Keratinocyte (primary cell): ENCODE results near the gene CAMKMT. TPM values are rescaled to one million over a fixed set of nuclear protein-coding genes. Genes with fewer than 3 reads are reported as not detected.

Experiments
- DNase-seq: peaks from one replicate; pipeline ENCODE4 v3.0.0-alpha.2; 2011; ENCODE audit warnings: low read depth, missing footprints, low spot score
- FAIRE-seq: peaks from 2 replicates; lab custom pipeline; 2011; peaks lifted over from hg19 to GRCh38; lab: Jason Lieb, UNC
- H2AFZ ChIP-seq: 2 replicates; pipeline ENCODE4 v1.6.0; 2012; ENCODE audit warnings: low read length, control low read depth, inconsistent platforms; ENCODE audit not compliant: control insufficient read depth
- H3K27ac ChIP-seq: 2 replicates; pipeline ENCODE4 v1.5.1; 2011; ENCODE audit warnings: low read length; ENCODE audit not compliant: control insufficient read depth, insufficient read depth
- H3K27me3 ChIP-seq: 3 replicates; pipeline ENCODE4 v1.6.0; 2011; ENCODE audit warnings: low read length; ENCODE audit not compliant: control insufficient read depth, insufficient read depth; ENCODE audit errors: extremely low read depth
- H3K36me3 ChIP-seq, 2 experiments: 2 replicates in 1 of 2; 3 replicates in 1 of 2; pipeline ENCODE4 v1.5.1; 2011; ENCODE audit warnings: low read length in 2 of 2, mild to moderate bottlenecking in 1 of 2; ENCODE audit not compliant: control insufficient read depth in 2 of 2, insufficient read depth in 2 of 2; ENCODE audit errors: extremely low read depth in 1 of 2
- H3K4me1 ChIP-seq: 3 replicates; pipeline ENCODE4 v1.5.1; 2011; ENCODE audit warnings: low read length; ENCODE audit not compliant: control insufficient read depth, insufficient read depth; ENCODE audit errors: extremely low read depth
- H3K4me2 ChIP-seq: 3 replicates; pipeline ENCODE4 v1.6.0; 2011; ENCODE audit warnings: low read depth, low read length; ENCODE audit not compliant: control insufficient read depth, insufficient read depth; ENCODE audit errors: extremely low read depth
- H3K4me3 ChIP-seq, 3 experiments: fragments of 200-600 bp in 1 of 3; sonication (generic) in 1 of 3; 2 replicates in 2 of 3; 3 replicates in 1 of 3; pipeline ENCODE4 v1.5.1; 2011 to 2016; ENCODE audit warnings: low read length in 3 of 3, mild to moderate bottlenecking in 3 of 3, control low read depth in 2 of 3, inconsistent platforms in 1 of 3, low read depth in 1 of 3, mixed read lengths in 1 of 3, mixed run types in 1 of 3, moderate library complexity in 1 of 3; ENCODE audit not compliant: control insufficient read depth in 2 of 3, insufficient read depth in 2 of 3; ENCODE audit errors: extremely low read depth in 1 of 3
- H3K79me2 ChIP-seq: 2 replicates; pipeline ENCODE4 v1.6.0; 2012; ENCODE audit warnings: low read length; ENCODE audit not compliant: control insufficient read depth, insufficient read depth
- H3K9ac ChIP-seq: 3 replicates; pipeline ENCODE4 v1.6.0; 2011; ENCODE audit warnings: low read length; ENCODE audit not compliant: control insufficient read depth, insufficient read depth; ENCODE audit errors: extremely low read depth
- H3K9me1 ChIP-seq: 3 replicates; pipeline ENCODE4 v1.6.0; 2011; ENCODE audit warnings: low read length; ENCODE audit not compliant: control insufficient read depth, insufficient read depth; ENCODE audit errors: extremely low read depth
- H3K9me3 ChIP-seq: 2 replicates; pipeline ENCODE4 v1.5.1; 2012; ENCODE audit warnings: low read depth, low read length; ENCODE audit not compliant: control insufficient read depth
- H4K20me1 ChIP-seq: 3 replicates; pipeline ENCODE4 v1.6.0; 2011; ENCODE audit warnings: low read length; ENCODE audit not compliant: control insufficient read depth, insufficient read depth; ENCODE audit errors: extremely low read depth
- EZH2 ChIP-seq: IDR thresholded peaks from one replicate; pipeline ENCODE4 v1.6.1; 2012; ENCODE audit warnings: inconsistent platforms, mild to moderate bottlenecking, low read length, moderate library complexity
- dilution Hi-C: fragments of 300-500 bp; cut with MboI; formaldehyde crosslinking; loops from one replicate; pipeline ENCODE4 v1.7.0; 2020; ENCODE audit warnings: low sequenced_read_pairs; ENCODE audit not compliant: extremely low pct_ligation_motif_present
- polyA plus RNA-seq, 5 experiments: library from polyadenylated mRNA; depleted of rRNA in 3 of 5; stranded (reverse) in 3 of 5; stranded (forward) in 1 of 5; unstranded in 1 of 5; fragments of >200 nt; gene quantifications; 1 replicate in 1 of 5; 2 replicates in 3 of 5; 3 replicates in 1 of 5; pipeline versions ENCODE4 v1.2.1 to v1.2.3, GENCODE V29; 2011 to 2012; ENCODE audit warnings: missing spikeins in 2 of 5, low read depth in 1 of 5, low replicate concordance in 1 of 5
- TF ChIP-seq, protein P1 (sequence below), 3 experiments: IDR thresholded peaks in 1 of 3; conservative IDR thresholded peaks in 1 of 3; optimal IDR thresholded peaks in 1 of 3; 2 replicates in 2 of 3; 3 replicates in 1 of 3; pipeline versions ENCODE3 to v1.5.1; 2011; ENCODE audit warnings: low read length in 3 of 3, mild to moderate bottlenecking in 3 of 3, moderate library complexity in 2 of 3, control low read depth in 1 of 3, inconsistent platforms in 1 of 3; ENCODE audit not compliant: insufficient read depth in 2 of 3; ENCODE audit errors: extremely low read depth in 1 of 3

The CAMKMT gene
- polyA plus RNA-seq, 1 donor (not counting 4 experiments of a cell fraction or from before 2014, with no cell fraction given): 9.9 TPM

DNA sequence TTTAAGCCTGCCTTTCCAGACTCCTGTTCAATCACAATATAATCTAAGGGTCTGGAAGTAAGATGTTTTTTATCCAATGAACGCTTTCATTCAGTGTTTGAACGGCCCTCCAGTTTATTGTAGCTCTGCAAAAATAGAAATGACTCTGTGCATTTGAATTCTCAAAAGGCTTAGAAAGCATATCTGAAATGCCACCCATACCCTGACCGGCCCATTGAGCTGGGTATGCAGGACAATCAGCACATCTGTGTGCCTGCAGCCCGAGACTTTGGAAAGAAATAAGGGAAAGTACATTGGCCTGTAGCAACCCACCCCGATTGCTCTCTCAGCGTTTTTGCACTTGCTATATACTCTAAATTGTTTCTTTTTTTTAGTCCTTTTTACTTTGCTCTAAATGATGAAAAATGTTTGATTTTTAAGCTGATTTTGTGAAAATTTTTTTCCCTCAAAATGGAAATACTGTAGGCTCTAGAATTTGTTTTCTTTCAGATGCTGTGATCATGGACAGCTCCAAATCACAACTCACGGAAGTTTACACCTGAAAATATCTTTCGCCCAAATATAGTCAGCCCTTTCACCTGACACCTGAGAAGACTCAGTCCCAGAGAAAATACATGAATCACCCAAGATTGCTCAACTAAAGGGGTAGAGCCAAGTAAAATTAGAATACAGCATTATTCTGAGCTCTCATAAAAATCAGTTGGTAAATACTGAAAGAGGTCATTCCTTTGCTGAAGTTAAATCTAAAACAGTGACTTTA lies 385.3 kb downstream of the CAMKMT start:
- Histone ChIP-seq H3K79me2 (no peaks in the 10 kb centered on the region), H3K4me2 (no peak overlapping the region), H3K9ac (no peak overlapping the region), H2AFZ (no peak overlapping the region), H3K36me3 (no peaks in the 10 kb centered on the region), H3K27me3 (no peaks in the 10 kb centered on the region), H3K27ac (no peak overlapping the region), H3K9me1 (no peaks in the 10 kb centered on the region), H3K4me1 (peaks cover 4% of the 10 kb centered on the region), H4K20me1 (no peaks in the 10 kb centered on the region), H3K9me3 (no peaks in the 10 kb centered on the region), H3K4me3 (no peak overlapping the region)
- DNase-seq (no peak), FAIRE-seq (no peak)
- TF ChIP-seq, protein P1, sequence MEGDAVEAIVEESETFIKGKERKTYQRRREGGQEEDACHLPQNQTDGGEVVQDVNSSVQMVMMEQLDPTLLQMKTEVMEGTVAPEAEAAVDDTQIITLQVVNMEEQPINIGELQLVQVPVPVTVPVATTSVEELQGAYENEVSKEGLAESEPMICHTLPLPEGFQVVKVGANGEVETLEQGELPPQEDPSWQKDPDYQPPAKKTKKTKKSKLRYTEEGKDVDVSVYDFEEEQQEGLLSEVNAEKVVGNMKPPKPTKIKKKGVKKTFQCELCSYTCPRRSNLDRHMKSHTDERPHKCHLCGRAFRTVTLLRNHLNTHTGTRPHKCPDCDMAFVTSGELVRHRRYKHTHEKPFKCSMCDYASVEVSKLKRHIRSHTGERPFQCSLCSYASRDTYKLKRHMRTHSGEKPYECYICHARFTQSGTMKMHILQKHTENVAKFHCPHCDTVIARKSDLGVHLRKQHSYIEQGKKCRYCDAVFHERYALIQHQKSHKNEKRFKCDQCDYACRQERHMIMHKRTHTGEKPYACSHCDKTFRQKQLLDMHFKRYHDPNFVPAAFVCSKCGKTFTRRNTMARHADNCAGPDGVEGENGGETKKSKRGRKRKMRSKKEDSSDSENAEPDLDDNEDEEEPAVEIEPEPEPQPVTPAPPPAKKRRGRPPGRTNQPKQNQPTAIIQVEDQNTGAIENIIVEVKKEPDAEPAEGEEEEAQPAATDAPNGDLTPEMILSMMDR (optimal IDR thresholded peaks at IDR 0.05 in 1 of 3, IDR thresholded peaks at IDR 0.05 in 1 of 3, conservative IDR thresholded peaks at IDR 0.05 in 1 of 3; ENCODE audit: extremely low read depth in 1 of 3, insufficient read depth in 2 of 3, low read length in 3 of 3): no peak
- TF ChIP-seq EZH2: no peak
- dilution Hi-C loops: no loop called here

DNA sequence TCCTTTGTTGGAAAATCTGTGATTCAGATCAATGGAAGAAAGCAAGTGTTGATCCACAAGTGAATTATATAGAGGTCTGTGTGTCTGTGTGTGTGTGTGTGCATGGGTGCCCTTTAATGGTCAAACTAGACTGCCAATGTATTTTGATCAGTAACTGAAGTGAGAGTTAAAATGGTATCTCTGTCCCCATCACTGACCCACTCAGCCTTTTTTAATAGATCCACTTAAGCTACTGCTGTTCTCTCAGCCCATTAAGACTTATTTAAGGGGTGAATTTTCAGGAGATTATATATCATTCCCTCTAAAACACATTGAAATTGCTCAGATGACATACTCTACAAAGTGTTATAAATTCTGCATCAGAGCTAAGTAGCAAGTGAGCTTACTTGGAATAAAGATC lies 386.0 kb downstream of the CAMKMT start:
- DNase-seq (no peak), FAIRE-seq (no peak)
- TF ChIP-seq EZH2: no peak
- TF ChIP-seq, protein P1 (optimal IDR thresholded peaks at IDR 0.05 in 1 of 3, IDR thresholded peaks at IDR 0.05 in 1 of 3, conservative IDR thresholded peaks at IDR 0.05 in 1 of 3; ENCODE audit: extremely low read depth in 1 of 3, insufficient read depth in 2 of 3, low read length in 3 of 3): no peak
- no peaks in the 10 kb centered on the region for H3K79me2 ChIP-seq
- no peak overlapping the region for H3K4me2 ChIP-seq
- no peaks in the 10 kb centered on the region for H3K36me3 ChIP-seq
- H3K9me3 ChIP-seq: no peaks in the 10 kb centered on the region
- H3K9ac ChIP-seq: no peak overlapping the region
- no peaks in the 10 kb centered on the region for H3K9me1 ChIP-seq
- H2AFZ ChIP-seq: no peak overlapping the region
- no peaks in the 10 kb centered on the region for H3K27me3 ChIP-seq
- peaks cover 4% of the 10 kb centered on the region for H3K4me1 ChIP-seq
- H3K4me3 ChIP-seq: no peak overlapping the region
- H3K27ac ChIP-seq: no peak overlapping the region
- no peaks in the 10 kb centered on the region for H4K20me1 ChIP-seq
- dilution Hi-C loops: no loop called here
